GM19328 (cell line): ENCODE measurements around the gene BFSP2.

Source experiments
- ATAC-seq: cut with Tn5 transposase; IDR thresholded peaks from one replicate; pipeline ENCODE4 v1.9.1; 2021; ENCODE audit warnings: mild to moderate bottlenecking, moderate library complexity; ENCODE audit not compliant: unreplicated experiment

Gene BFSP2

DNA sequence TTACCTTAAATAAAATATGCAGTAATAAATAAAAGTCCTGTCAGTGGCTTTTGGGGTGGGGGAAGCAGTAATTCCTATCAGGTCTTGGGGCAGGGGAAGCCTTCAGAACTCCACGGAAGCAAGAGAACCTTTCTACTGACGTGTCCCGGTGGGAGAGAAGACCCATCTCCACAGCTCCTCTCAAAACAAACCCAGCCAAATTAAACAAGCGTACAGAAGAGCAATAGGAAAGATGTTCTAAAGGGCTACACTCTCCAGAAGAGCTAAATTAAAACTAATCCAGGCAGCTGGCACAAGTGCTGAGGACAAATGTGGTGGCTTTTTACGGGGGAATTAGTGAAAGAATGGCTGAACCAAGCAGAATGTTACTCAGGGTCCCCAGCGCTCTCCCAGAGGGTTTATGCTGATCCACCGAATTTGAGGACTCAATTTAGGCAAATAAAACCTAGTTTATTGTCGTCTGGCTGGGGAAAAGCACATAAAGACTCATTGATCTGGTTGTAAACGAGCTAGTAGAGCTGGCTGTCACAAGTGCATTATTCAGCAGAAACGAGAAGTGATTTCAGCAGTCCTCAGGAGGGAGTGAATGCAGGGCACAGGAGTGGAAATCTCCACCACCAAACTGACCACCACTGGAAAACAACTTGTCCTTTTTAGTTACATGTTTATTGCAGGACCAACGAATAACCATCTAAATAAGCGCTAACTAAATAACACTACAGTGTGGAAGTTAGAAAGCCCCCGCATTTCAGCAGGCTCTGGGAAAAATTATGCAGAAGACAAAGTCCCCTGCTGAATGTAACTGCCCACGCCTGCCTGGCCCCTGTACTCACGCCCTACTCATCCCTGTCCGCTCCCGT lies 13.5 kb downstream of the BFSP2 start:
- no peak for ATAC-seq

- ATAC-seq, result no peak
Measured at GRCh38 chr3:133414021-133414392, 14.2 kb downstream of the BFSP2 start.

- no peak for ATAC-seq
Measured at GRCh38 chr3:133418361-133418760, 18.5 kb downstream of the BFSP2 start.

GRCh38 chr3:133419151-133419909 lies 19.5 kb downstream of the BFSP2 start:
- no peak for ATAC-seq

- ATAC-seq, result no peak
Measured at GRCh38 chr3:133424937-133425869, 25.3 kb downstream of the BFSP2 start.

- no peak for ATAC-seq
Measured at GRCh38 chr3:133425898-133426297, 26.0 kb downstream of the BFSP2 start.

DNA sequence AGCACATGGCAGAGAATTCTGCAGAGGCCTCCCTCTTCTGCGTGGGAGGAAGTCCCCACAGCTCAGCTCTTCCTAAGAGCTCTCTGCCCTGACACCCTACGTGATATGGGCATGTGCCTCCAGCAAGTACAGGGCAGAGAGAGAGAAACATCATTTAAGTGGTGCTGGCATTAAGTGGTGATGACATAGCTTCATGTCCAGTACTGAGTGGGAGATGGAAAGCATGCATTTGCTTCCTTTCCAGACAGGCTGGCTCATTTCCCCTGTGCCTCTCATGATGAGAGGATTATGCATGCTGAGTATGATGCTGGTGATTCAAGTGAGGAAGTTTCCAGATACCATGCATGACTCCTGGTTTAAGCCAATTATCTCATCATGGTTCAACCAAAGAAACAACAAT lies 26.9 kb downstream of the BFSP2 start:
- no peak for ATAC-seq

- ATAC-seq, result no peak
Measured at GRCh38 chr3:133428552-133428951, 28.7 kb downstream of the BFSP2 start.

DNA sequence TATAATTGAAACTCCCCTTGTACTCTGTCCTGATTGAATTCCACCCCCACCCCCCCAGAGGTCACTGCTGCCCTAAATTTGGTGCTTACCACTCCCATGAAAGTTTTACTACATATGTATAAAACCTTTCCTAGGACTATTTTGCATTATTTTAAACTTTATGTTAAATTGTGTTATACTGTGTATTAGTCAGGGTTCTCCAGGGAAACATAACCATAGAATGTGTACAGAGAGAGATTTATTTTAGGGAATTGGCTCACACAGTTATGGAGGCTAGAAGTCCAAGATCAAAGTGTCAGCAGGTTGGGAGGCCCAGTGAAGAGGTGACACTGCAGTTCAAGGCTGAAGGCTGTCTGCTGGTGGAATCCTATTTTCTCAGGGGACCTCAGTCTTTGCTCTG lies 29.2 kb downstream of the BFSP2 start:
- no peak for ATAC-seq

DNA sequence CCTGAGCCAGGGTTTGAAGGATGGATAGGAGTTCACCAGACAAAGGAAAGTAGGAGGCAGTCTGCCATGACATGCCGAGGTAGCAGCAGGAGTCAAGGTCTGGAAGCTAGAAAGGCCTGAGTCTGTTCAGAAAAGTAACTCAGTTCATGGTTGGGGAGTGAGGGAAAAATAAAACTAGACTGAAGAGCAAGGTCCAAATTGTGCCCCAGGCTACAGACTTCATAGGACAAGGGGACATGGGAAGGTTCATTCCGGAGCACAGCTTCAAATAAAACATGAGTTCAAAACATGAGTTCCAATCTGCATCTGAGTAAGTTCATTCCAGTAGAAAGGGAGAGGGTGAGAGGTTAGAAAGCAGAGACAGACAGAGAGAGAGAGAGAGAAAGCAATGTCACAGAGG lies 39.7 kb downstream of the BFSP2 start:
- ATAC-seq, result no peak

DNA sequence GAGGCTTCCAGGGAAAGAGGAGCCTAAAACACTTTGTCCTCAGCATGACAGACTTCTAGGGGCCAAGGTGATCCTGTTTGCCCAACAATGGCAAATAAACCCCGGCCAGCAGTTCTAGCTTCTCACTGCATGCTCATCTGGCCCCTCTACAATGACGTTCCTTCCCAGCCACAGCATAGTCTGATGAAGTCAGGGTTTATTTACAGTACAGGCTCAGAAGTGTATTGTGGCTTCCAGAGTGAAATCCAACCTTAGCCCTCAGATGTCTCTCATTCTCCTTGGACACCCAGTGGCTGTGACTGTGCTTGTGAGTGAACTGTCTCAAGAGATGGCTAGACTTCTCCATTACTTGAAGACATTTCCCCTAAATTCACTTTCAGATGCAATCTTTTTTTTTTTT lies 40.8 kb downstream of the BFSP2 start:
- ATAC-seq, result no peak

- ATAC-seq, result peak; percentile 74
Measured at GRCh38 chr3:133441867-133442270, 42.0 kb downstream of the BFSP2 start.

GRCh38 chr3:133442518-133442917 lies 42.7 kb downstream of the BFSP2 start:
- no peak for ATAC-seq

- no peak for ATAC-seq
Measured at GRCh38 chr3:133443649-133444422, 44.0 kb downstream of the BFSP2 start.

DNA sequence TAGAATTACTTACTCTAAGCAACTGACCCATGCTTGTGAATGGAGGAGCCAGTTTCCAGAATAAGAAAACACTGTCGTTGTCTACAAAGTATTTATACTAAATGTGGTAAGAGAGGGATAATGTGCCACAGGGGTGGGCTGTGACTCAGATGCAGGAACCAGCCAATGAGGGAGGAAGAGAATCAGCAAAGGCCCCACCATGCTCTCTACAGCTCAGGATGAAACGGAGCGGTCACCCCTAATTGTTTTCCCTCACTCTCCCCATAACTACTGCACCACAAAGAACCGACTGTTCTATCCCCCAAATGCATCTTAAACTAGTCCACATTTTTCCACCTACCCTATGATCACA lies 44.5 kb downstream of the BFSP2 start:
- ATAC-seq, result no peak

GRCh38 chr3:133445108-133445507 lies 45.3 kb downstream of the BFSP2 start:
- ATAC-seq, result no peak

DNA sequence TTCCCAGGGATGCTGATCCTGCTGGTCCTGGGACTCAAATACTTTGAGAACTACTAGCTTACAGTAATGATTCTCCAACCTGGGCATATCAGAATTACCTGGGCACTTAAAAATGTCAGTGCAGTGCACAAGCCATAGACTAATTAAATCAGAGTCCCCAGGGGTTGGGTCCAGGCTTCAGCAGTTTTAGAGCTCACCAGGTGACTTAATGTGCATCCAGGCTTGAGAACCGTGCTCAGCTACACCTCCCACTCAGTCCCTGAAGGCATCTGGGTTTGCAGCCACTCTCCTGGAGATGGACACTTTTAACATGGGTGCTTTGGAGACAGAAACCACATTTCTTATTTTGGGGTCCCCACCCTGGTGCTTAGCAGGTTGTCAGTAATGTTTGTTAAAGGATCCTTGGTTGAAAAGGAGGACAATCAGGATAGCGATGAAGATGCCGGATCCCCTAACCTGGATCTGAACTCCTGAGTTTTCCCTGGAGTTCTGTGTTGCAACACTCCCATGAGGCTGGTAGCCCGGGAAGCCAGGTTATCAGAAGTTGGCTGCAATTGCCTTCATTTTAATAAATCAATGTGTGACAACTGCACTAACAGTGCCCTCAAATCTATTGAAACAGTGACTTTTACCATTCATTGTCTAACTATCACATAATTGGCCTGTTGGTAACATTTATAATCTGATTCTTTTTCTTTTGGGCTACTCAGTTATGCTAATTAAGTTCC lies 48.1 kb downstream of the BFSP2 start:
- no peak for ATAC-seq

DNA sequence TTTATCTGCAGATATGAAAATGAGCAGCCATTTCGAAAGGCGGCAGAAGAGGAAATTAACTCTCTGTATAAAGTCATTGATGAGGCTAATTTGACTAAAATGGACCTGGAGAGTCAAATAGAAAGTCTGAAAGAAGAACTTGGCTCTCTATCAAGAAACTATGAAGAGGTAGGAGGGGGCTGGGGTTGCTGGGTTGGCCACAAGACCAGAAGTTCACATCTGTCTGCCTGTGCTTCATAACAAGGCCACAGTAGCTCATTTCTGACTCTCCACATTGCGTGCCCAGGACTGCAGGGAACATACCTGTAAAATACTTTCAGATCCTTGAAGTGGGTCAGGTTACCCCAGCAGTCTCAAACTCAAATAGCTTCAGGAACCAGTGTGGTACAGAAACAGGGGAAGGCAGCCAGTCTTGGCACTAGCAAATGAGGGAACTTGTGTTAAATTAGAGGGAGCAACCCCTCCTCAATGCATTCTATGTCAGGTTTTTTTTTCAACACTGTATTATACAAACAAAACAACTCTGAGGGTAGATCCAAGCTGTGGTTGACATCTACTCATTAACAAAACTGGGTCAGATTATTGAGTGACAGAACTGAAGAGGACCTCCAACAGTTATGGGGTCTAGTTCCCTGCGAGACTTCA lies 48.7 kb downstream of the BFSP2 start:
- peak; percentile 90 for ATAC-seq

- no peak for ATAC-seq
Measured at GRCh38 chr3:133451309-133451708, 51.5 kb downstream of the BFSP2 start.
